ENCODE data around the gene LRRC37A.
A peak's percentile ranks its signal among the peaks of the same experiment; 100 is the strongest.
"Not testable (repeated sequence)": the region's sequence is repeated elsewhere in the genome, so short reads cannot be mapped to it uniquely, and the experiment has no call there.

The LRRC37A gene

GRCh38 chr17:46294831-46295230 is at the start of gene LRRC37A:
LRRC37A (plus strand) TSS chr17:46295131; CDS start chr17:46295134, 3 bp downstream.
- not testable (repeated sequence) for H3K4me1 Mint-ChIP-seq; H3K9me3 Mint-ChIP-seq; DNase-seq; H3K4me3 Mint-ChIP-seq; H3K27ac Mint-ChIP-seq; H3K27me3 Mint-ChIP-seq (ENCODE audit: low read depth, poor library complexity); H3K36me3 Mint-ChIP-seq (ENCODE audit: low read depth)

GRCh38 chr17:46249153-46249552 is 45.8 kb upstream of the LRRC37A start:
- not testable (repeated sequence) for H3K27ac Mint-ChIP-seq; H3K9me3 Mint-ChIP-seq; DNase-seq; H3K36me3 Mint-ChIP-seq (ENCODE audit: low read depth); H3K4me1 Mint-ChIP-seq; H3K4me3 Mint-ChIP-seq
- H3K27me3 Mint-ChIP-seq (ENCODE audit: low read depth, poor library complexity): peaks cover 33% of the 10 kb centered on the region

GRCh38 chr17:46252804-46253203 is 42.1 kb upstream of the LRRC37A start:
- not testable (repeated sequence) for DNase-seq; H3K27ac Mint-ChIP-seq; H3K36me3 Mint-ChIP-seq (ENCODE audit: low read depth); H3K4me1 Mint-ChIP-seq; H3K4me3 Mint-ChIP-seq; H3K9me3 Mint-ChIP-seq
- H3K27me3 Mint-ChIP-seq (ENCODE audit: low read depth, poor library complexity): peaks cover 27% of the 10 kb centered on the region

GRCh38 chr17:46253722-46254121 is 41.2 kb upstream of the LRRC37A start:
- peaks cover 25% of the 10 kb centered on the region for H3K27me3 Mint-ChIP-seq (ENCODE audit: low read depth, poor library complexity)
- H3K9me3 Mint-ChIP-seq; H3K36me3 Mint-ChIP-seq (ENCODE audit: low read depth); H3K4me3 Mint-ChIP-seq; H3K4me1 Mint-ChIP-seq; H3K27ac Mint-ChIP-seq: not testable (repeated sequence)
- peak; percentile 77 for DNase-seq
- TF ChIP-seq CTCF (IDR thresholded peaks at IDR 0.05): peak; percentile 39

- not testable (repeated sequence) for H3K27ac Mint-ChIP-seq; H3K9me3 Mint-ChIP-seq; DNase-seq; H3K36me3 Mint-ChIP-seq (ENCODE audit: low read depth); H3K4me3 Mint-ChIP-seq; H3K4me1 Mint-ChIP-seq
- peaks cover 27% of the 10 kb centered on the region for H3K27me3 Mint-ChIP-seq (ENCODE audit: low read depth, poor library complexity)
Observed at GRCh38 chr17:46254215-46254614, 40.7 kb upstream of the LRRC37A start.

GRCh38 chr17:46256369-46256768 is 38.6 kb upstream of the LRRC37A start:
- H3K36me3 Mint-ChIP-seq (ENCODE audit: low read depth); H3K4me3 Mint-ChIP-seq; H3K4me1 Mint-ChIP-seq; DNase-seq; H3K27ac Mint-ChIP-seq; H3K9me3 Mint-ChIP-seq: not testable (repeated sequence)
- peaks cover 31% of the 10 kb centered on the region for H3K27me3 Mint-ChIP-seq (ENCODE audit: low read depth, poor library complexity)

GRCh38 chr17:46259845-46260661 is 34.9 kb upstream of the LRRC37A start:
- not testable (repeated sequence) for H3K36me3 Mint-ChIP-seq (ENCODE audit: low read depth); H3K9me3 Mint-ChIP-seq; H3K4me1 Mint-ChIP-seq
- peak overlapping the region; percentile 83 for H3K4me3 Mint-ChIP-seq
- peak overlapping the region; percentile 32 for H3K27ac Mint-ChIP-seq
- peak; percentile 59 for DNase-seq
- H3K27me3 Mint-ChIP-seq (ENCODE audit: low read depth, poor library complexity): peaks cover 68% of the 10 kb centered on the region

- Mint-ChIP-seq H3K36me3 (ENCODE audit: low read depth) (peaks cover 7% of the 10 kb centered on the region), H3K9me3 (peaks cover 5% of the 10 kb centered on the region), H3K4me1 (peaks cover 9% of the 10 kb centered on the region), H3K27ac (no peak overlapping the region), H3K4me3 (no peak overlapping the region), H3K27me3 (ENCODE audit: low read depth, poor library complexity) (peaks cover 80% of the 10 kb centered on the region)
- no peak for TF ChIP-seq CTCF (IDR thresholded peaks at IDR 0.05)
- no peak for DNase-seq
Observed at GRCh38 chr17:46262271-46262670, 32.7 kb upstream of the LRRC37A start.

Data from nephron progenitor cell (in vitro differentiated cells).